Limb (tissue), 2 donors: ENCODE data around the gene PEX13.
A peak's percentile ranks its signal among the peaks of the same experiment; 100 is the strongest.
"Not testable (repeated sequence)": the region's sequence is repeated elsewhere in the genome, so short reads cannot be mapped to it uniquely, and the experiment has no call there.

Source experiments
- DNase-seq, 2 donors: peaks; one replicate each; pipeline ENCODE4 v3.0.0-alpha.2; 2016; ENCODE audit errors: extremely low spot score in 2 of 2

Gene PEX13

GRCh38 chr2:61006486-61007105 is 10.9 kb upstream of the PEX13 start:
- no peak for DNase-seq

- no peak for DNase-seq
Measured at GRCh38 chr2:61009355-61009754, 8.2 kb upstream of the PEX13 start.

- DNase-seq = no peak
Measured at GRCh38 chr2:61011678-61012077, 5.8 kb upstream of the PEX13 start.

- not testable (repeated sequence) for DNase-seq
Measured at GRCh38 chr2:61012303-61012702, 5.2 kb upstream of the PEX13 start.

GRCh38 chr2:61013382-61013781 is 4.1 kb upstream of the PEX13 start:
- no peak for DNase-seq

- DNase-seq = no peak
Measured at GRCh38 chr2:61014763-61015162, 2.8 kb upstream of the PEX13 start.

- DNase-seq = no peak
Measured at GRCh38 chr2:61015976-61016375, 1.5 kb upstream of the PEX13 start.

- no peak for DNase-seq
Measured at GRCh38 chr2:61016392-61017002, 1.0 kb upstream of the PEX13 start.

GRCh38 chr2:61017003-61017555 is 441 bp upstream of the PEX13 start:
- peak; percentile 85 for DNase-seq

- no peak for DNase-seq
Measured at GRCh38 chr2:61018318-61018755, 817 bp downstream of the PEX13 start.

- no peak for DNase-seq
Measured at GRCh38 chr2:61018798-61019197, 1.3 kb downstream of the PEX13 start.

GRCh38 chr2:61021228-61021660 is 3.7 kb downstream of the PEX13 start:
- DNase-seq = no peak

GRCh38 chr2:61023670-61024069 is 6.2 kb downstream of the PEX13 start:
- DNase-seq = no peak

- no peak for DNase-seq
Measured at GRCh38 chr2:61029533-61029932, 12.0 kb downstream of the PEX13 start.

GRCh38 chr2:61034592-61034991 is 17.1 kb downstream of the PEX13 start:
- not testable (repeated sequence) for DNase-seq

GRCh38 chr2:61036643-61037042 is 19.1 kb downstream of the PEX13 start:
- DNase-seq = not testable (repeated sequence)

- no peak for DNase-seq
Measured at GRCh38 chr2:61042807-61043206, 25.3 kb downstream of the PEX13 start.

GRCh38 chr2:61044636-61045035 is 27.1 kb downstream of the PEX13 start:
- DNase-seq = no peak

GRCh38 chr2:61045226-61045625 is 27.7 kb downstream of the PEX13 start:
- no peak for DNase-seq

- DNase-seq = no peak
Measured at GRCh38 chr2:61045999-61046398, 28.5 kb downstream of the PEX13 start.

GRCh38 chr2:61055557-61055956 is 38.0 kb downstream of the PEX13 start:
- DNase-seq = peak in 1 of 2 donors; percentile 4

GRCh38 chr2:61057562-61057961 is 40.0 kb downstream of the PEX13 start:
- DNase-seq = no peak

- DNase-seq = no peak
Measured at GRCh38 chr2:61059382-61059781, 41.9 kb downstream of the PEX13 start.
